Hypothalamus (tissue), 51 donors: ENCODE measurements around the gene TACC2.

Source experiments
- DNase-seq, 51 donors: peaks; one replicate each; lab custom pipeline; 2025; lab: John Stamatoyannopoulos, UW

TACC2 gene

GRCh38 chr10:122258136-122259074 is 269.4 kb downstream of the TACC2 start:
- DNase-seq = no peak

- no peak for DNase-seq
Observed at GRCh38 chr10:122259075-122259466, 270.1 kb downstream of the TACC2 start.

GRCh38 chr10:122261584-122261983 is 272.6 kb downstream of the TACC2 start:
- no peak for DNase-seq

- DNase-seq = no peak
Observed at GRCh38 chr10:122263971-122264370, 275.0 kb downstream of the TACC2 start.

- no peak for DNase-seq
Observed at GRCh38 chr10:122264436-122264835, 275.5 kb downstream of the TACC2 start.

GRCh38 chr10:122264931-122265330 is 276.0 kb downstream of the TACC2 start:
- no peak for DNase-seq

GRCh38 chr10:122265896-122266295 is 276.9 kb downstream of the TACC2 start:
- DNase-seq = no peak

GRCh38 chr10:122267849-122268737 is 279.1 kb downstream of the TACC2 start:
- peak in 27 of 51 donors; percentile 6 to 70 (median 23) for DNase-seq

GRCh38 chr10:122269059-122269687 is 280.2 kb downstream of the TACC2 start:
- no peak for DNase-seq

- peak in 3 of 51 donors; percentile 12 to 14 (median 13) for DNase-seq
Observed at GRCh38 chr10:122271076-122271475, 282.1 kb downstream of the TACC2 start, which contains the start of gene BTBD16. BTBD16 (plus strand) TSS chr10:122271296; CDS start chr10:122275082, 3,786 bp downstream.

GRCh38 chr10:122273966-122274545 is 285.1 kb downstream of the TACC2 start:
- no peak for DNase-seq

GRCh38 chr10:122276611-122277208 is 287.7 kb downstream of the TACC2 start:
- DNase-seq = no peak

- no peak for DNase-seq
Observed at GRCh38 chr10:122277526-122278136, 288.7 kb downstream of the TACC2 start.

GRCh38 chr10:122279725-122280141 is 290.8 kb downstream of the TACC2 start:
- DNase-seq = peak in 30 of 51 donors; percentile 9 to 68 (median 32)

GRCh38 chr10:122280156-122280555 is 291.2 kb downstream of the TACC2 start:
- DNase-seq = no peak

- no peak for DNase-seq
Observed at GRCh38 chr10:122281018-122281626, 292.2 kb downstream of the TACC2 start.

- DNase-seq = no peak
Observed at GRCh38 chr10:122281751-122282150, 292.8 kb downstream of the TACC2 start.

- no peak for DNase-seq
Observed at GRCh38 chr10:122282253-122282671, 293.3 kb downstream of the TACC2 start.

- no peak for DNase-seq
Observed at GRCh38 chr10:122282909-122283308, 293.9 kb downstream of the TACC2 start.
